Fibroblast of lung (primary cell): Measurements from ENCODE around the gene LYL1. TPM values are rescaled to one million over a fixed set of nuclear protein-coding genes. Genes with fewer than 3 reads are reported as not detected.

Source experiments
- DNase-seq, 2 donors: peaks; one replicate each; pipeline versions ENCODE4 v3.0.0 to v3.0.0-alpha.2; 2010; ENCODE audit warnings: low read depth in 2 of 2
- H2AFZ ChIP-seq: 2 replicates; pipeline ENCODE4 v1.5.1; 2012; ENCODE audit warnings: low read length, control low read depth, inconsistent platforms
- H3K27ac ChIP-seq: 2 replicates; pipeline ENCODE4 v1.5.1; 2011; ENCODE audit warnings: low read length, control low read depth; ENCODE audit not compliant: insufficient read depth
- H3K27me3 ChIP-seq: 2 replicates; pipeline ENCODE4 v1.5.1; 2011; ENCODE audit warnings: mild to moderate bottlenecking, low read length; ENCODE audit not compliant: control insufficient read depth, insufficient read depth
- H3K36me3 ChIP-seq: 2 replicates; pipeline ENCODE4 v1.5.1; 2011; ENCODE audit warnings: low read length; ENCODE audit not compliant: control insufficient read depth, insufficient read depth
- H3K4me1 ChIP-seq: 2 replicates; pipeline ENCODE4 v1.5.1; 2011; ENCODE audit warnings: low read length; ENCODE audit not compliant: control insufficient read depth, insufficient read depth; ENCODE audit errors: extremely low read depth
- H3K4me2 ChIP-seq: 2 replicates; pipeline ENCODE4 v1.5.1; 2011; ENCODE audit warnings: low read length, control low read depth; ENCODE audit not compliant: insufficient read depth; ENCODE audit errors: extremely low read depth
- H3K4me3 ChIP-seq, 4 experiments: fragments of 200-600 bp in 1 of 4; sonication (generic) in 1 of 4; replicated peaks in 1 of 4; 2 replicates each; pipeline ENCODE4 v1.5.1; 2011 to 2016; ENCODE audit warnings: low read length in 4 of 4, low read depth in 3 of 4, mild to moderate bottlenecking in 3 of 4, control low read depth in 2 of 4, inconsistent platforms in 1 of 4, mixed read lengths in 1 of 4; ENCODE audit not compliant: insufficient read depth in 1 of 4; ENCODE audit errors: control extremely low read depth in 1 of 4
- H3K79me2 ChIP-seq: 2 replicates; pipeline ENCODE4 v1.5.1; 2012; ENCODE audit warnings: mild to moderate bottlenecking, low read length, inconsistent platforms; ENCODE audit not compliant: control insufficient read depth, insufficient read depth
- H3K9ac ChIP-seq: 2 replicates; pipeline ENCODE4 v1.5.1; 2011; ENCODE audit warnings: mild to moderate bottlenecking, low read length, control low read depth; ENCODE audit not compliant: insufficient read depth
- H3K9me3 ChIP-seq: 2 replicates; pipeline ENCODE4 v1.5.1; 2012; ENCODE audit warnings: low read depth, low read length; ENCODE audit not compliant: control insufficient read depth, insufficient read depth
- H4K20me1 ChIP-seq: 2 replicates; pipeline ENCODE4 v1.5.1; 2011; ENCODE audit warnings: low read length; ENCODE audit not compliant: control insufficient read depth, insufficient read depth; ENCODE audit errors: extremely low read depth
- EZH2 ChIP-seq: IDR thresholded peaks from 2 replicates; pipeline ENCODE4 v1.5.1; 2012; ENCODE audit warnings: low read length, control low read depth, mild to moderate bottlenecking; ENCODE audit errors: missing control alignments
- polyA plus RNA-seq, 2 donors: library from polyadenylated mRNA; depleted of rRNA in 1 of 2; stranded (reverse) in 1 of 2; unstranded in 1 of 2; fragments of >200 nt; gene quantifications; 2 replicates each; pipeline ENCODE4 v1.2.1, GENCODE V29; 2011 to 2012; ENCODE audit warnings: missing spikeins in 1 of 2
- total RNA-seq: library from RNA; depleted of rRNA; stranded (reverse); fragments of >200 nt; gene quantifications from 2 replicates; pipeline ENCODE4 v1.2.1, GENCODE V29; 2014
- TF ChIP-seq, protein P1 (sequence below), 2 donors: IDR thresholded peaks in 1 of 2; conservative IDR thresholded peaks in 1 of 2; 1 replicate in 1 of 2; 2 replicates in 1 of 2; pipeline ENCODE4 v1.5.1; 2011 to 2012; ENCODE audit warnings: low read length in 2 of 2, control low read depth in 1 of 2, inconsistent platforms in 1 of 2, low read depth in 1 of 2, mild to moderate bottlenecking in 1 of 2

Gene LYL1
- total and polyA plus RNA-seq, 2 donors (not counting 1 experiment from before 2014, with no cell fraction given): 0.30 to 1.2 TPM

DNA sequence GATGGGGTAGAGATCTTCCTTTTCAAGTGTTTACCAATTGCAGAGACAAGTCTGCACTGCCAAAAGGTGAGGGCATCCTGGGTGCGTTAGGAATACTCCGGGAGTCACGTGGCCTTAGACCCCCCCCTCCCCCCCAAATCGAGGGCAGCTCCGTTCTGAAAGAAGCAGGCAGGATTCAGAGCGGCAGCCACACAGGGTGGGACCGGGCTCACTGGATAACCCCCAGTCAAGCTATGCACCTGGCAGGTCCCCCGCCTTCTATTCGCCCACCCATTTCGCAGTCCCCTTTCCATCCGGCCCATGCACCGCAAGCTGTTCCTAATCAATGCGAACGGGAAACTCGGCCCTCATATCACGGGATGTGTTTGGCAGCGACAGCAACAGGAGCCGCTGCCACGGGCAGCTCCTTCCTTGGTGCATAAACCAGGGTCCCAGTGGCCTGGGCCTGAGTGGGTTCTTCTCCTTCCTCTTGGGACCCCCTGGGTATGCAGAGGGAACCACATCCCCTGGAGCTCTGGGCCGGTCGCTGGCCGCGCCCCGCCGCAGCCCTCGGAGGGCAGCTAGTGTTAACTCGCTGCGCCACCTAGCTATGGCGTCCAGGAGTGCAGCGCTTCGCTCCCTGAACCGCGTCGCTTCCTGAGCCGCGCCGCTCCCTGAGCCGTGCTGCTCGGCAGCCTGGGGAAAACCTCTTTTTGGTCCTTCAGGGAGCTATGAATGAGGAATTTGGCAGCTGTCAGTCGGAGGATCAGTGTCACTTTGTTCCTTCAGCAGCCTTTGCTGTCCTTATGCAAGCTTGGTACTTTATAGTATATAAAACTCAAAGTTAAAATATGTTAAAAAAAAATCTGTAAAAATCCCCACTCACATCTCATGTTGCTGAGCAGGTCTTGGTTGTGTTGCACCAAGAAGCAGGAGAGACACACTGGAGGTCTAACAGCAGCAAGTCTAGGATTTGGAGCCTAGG, 41.4 kb downstream of the LYL1 start:
- H3K36me3 ChIP-seq: peaks cover 12% of the 10 kb centered on the region
- no peak overlapping the region for H2AFZ ChIP-seq
- H3K9ac ChIP-seq: peak overlapping the region; percentile 47
- H3K79me2 ChIP-seq: peaks cover 87% of the 10 kb centered on the region
- H3K27me3 ChIP-seq: no peaks in the 10 kb centered on the region
- H3K27ac ChIP-seq: peak overlapping the region; percentile 69
- H3K9me3 ChIP-seq: no peaks in the 10 kb centered on the region
- peak; percentile 65 to 71 for DNase-seq
- TF ChIP-seq, protein P1, sequence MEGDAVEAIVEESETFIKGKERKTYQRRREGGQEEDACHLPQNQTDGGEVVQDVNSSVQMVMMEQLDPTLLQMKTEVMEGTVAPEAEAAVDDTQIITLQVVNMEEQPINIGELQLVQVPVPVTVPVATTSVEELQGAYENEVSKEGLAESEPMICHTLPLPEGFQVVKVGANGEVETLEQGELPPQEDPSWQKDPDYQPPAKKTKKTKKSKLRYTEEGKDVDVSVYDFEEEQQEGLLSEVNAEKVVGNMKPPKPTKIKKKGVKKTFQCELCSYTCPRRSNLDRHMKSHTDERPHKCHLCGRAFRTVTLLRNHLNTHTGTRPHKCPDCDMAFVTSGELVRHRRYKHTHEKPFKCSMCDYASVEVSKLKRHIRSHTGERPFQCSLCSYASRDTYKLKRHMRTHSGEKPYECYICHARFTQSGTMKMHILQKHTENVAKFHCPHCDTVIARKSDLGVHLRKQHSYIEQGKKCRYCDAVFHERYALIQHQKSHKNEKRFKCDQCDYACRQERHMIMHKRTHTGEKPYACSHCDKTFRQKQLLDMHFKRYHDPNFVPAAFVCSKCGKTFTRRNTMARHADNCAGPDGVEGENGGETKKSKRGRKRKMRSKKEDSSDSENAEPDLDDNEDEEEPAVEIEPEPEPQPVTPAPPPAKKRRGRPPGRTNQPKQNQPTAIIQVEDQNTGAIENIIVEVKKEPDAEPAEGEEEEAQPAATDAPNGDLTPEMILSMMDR (conservative IDR thresholded peaks at IDR 0.05 in 1 of 2, IDR thresholded peaks at IDR 0.05 in 1 of 2; ENCODE audit: low read depth in 1 of 2, low read length in 2 of 2): peak; percentile 83 to 91
- TF ChIP-seq EZH2: no peak
- no peaks in the 10 kb centered on the region for H4K20me1 ChIP-seq
- H3K4me1 ChIP-seq: peaks cover 46% of the 10 kb centered on the region
- H3K4me3 ChIP-seq: peak overlapping the region in 3 of 4 experiments; percentile 11 to 43 (median 25)
- H3K4me2 ChIP-seq: peak overlapping the region; percentile 71

DNA sequence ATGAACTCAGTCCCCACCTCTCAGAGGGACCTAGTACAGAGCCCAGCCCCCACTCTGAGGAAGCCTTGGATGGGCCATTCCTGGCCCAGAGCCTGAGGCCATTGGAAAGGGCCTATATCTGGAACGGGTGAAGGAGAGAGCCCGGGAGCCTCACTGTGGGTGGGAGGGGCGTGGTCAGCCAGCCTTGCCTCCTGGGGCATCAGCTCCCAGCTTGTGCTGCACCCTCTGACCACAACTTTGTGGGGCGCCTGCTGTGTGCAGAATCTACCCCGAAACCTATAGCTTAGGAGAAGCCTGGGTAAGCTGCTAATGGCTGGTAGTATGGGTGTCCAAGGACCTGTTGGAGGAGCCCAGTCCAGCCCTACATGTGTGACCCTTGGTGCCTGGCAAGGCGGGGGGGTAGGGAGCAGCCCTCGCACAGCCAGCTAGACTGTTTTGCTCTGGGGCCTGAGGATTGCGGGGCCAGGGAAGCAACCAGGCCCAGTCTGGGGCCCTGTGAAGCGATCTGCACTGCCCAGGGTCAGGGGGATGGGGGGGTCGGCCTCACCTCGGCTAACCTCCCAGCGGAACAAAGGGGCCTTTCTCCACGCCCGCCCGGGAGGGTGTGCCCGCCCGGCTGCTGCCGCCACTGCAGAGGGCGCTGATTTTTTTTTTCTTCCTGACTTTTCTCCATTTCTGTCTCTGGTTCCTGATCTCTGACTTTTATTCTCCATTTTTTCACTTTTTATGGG, 42.3 kb downstream of the LYL1 start:
- peaks cover 84% of the 10 kb centered on the region for H3K79me2 ChIP-seq

More for the DNA sequence above, 42.3 kb downstream of the LYL1 start:
- no peak overlapping the region for H3K9ac ChIP-seq
- no peak overlapping the region for H2AFZ ChIP-seq
- H3K36me3 ChIP-seq: peaks cover 12% of the 10 kb centered on the region
- H3K4me2 ChIP-seq: peak overlapping the region; percentile 71
- no peaks in the 10 kb centered on the region for H3K27me3 ChIP-seq
- H3K4me3 ChIP-seq: peak overlapping the region in 2 of 4 experiments; percentile 17 to 43
- H4K20me1 ChIP-seq: no peaks in the 10 kb centered on the region
- no peak for TF ChIP-seq EZH2
- TF ChIP-seq, protein P1 (conservative IDR thresholded peaks at IDR 0.05 in 1 of 2, IDR thresholded peaks at IDR 0.05 in 1 of 2; ENCODE audit: low read depth in 1 of 2, low read length in 2 of 2): no peak
- no peaks in the 10 kb centered on the region for H3K9me3 ChIP-seq
- H3K4me1 ChIP-seq: peaks cover 55% of the 10 kb centered on the region
- peak overlapping the region; percentile 69 for H3K27ac ChIP-seq
- DNase-seq: peak; percentile 24 to 43
